ENCODE measurements around the gene GNA12. TPM values are rescaled to one million over a fixed set of nuclear protein-coding genes. Genes with fewer than 3 reads are reported as not detected.

The GNA12 gene
- 10 to 100 TPM; 16.3 to 17.4 TPM for total RNA-seq

GRCh38 chr7:2844153-2845033, at the start of gene GNA12:
Gene GNA12 (minus strand): TSS chr7:2844308. CDS start chr7:2844161, 147 bp downstream.
- Mint-ChIP-seq H3K27ac (no peak within 1 kb of the TSS), H3K9me3 (no peaks in the 10 kb centered on the region), H3K27me3 (no peaks in the 10 kb centered on the region), H3K4me3 (peak within 1 kb of the TSS; percentile 76), H3K36me3 (ENCODE audit: low read depth) (no peaks in the 10 kb centered on the region), H3K4me1 (peaks cover 32% of the 10 kb centered on the region)
- DNase-seq, result peak; percentile 99
- ChIA-PET POLR2A (interaction anchor here (0.6 to 1.2 kb wide), 3 partner anchors 29 to 285 kb away, joined by 3 to 4 read pairs (median 3); no protein-coding TSS in a partner anchor), CTCF (interaction anchor here (1.0 to 1.4 kb wide), 4 partner anchors 9 to 221 kb away, joined by 3 to 4 read pairs (median 3); no protein-coding TSS in a partner anchor)

GRCh38 chr7:2893411-2893861, 49.3 kb upstream of the GNA12 start:
- ChIA-PET CTCF (interaction anchor here (0.9 to 2.8 kb wide), 3 partner anchors 10 to 183 kb away, joined by 3 to 16 read pairs (median 5); no protein-coding TSS in a partner anchor), POLR2A (interaction anchor here (1.2 to 1.3 kb wide), 3 partner anchors 10 to 198 kb away, joined by 3 read pairs; no protein-coding TSS in a partner anchor)
- no peak for DNase-seq
- H3K4me1 Mint-ChIP-seq, result peaks cover 24% of the 10 kb centered on the region
- no peaks in the 10 kb centered on the region for H3K9me3 Mint-ChIP-seq
- no peak overlapping the region for H3K4me3 Mint-ChIP-seq
- peak overlapping the region; percentile 77 for H3K27ac Mint-ChIP-seq
- H3K27me3 Mint-ChIP-seq, result peaks cover 2% of the 10 kb centered on the region
- no peaks in the 10 kb centered on the region for H3K36me3 Mint-ChIP-seq (ENCODE audit: low read depth)

- DNase-seq, result no peak
- Mint-ChIP-seq H3K36me3 (ENCODE audit: low read depth) (no peaks in the 10 kb centered on the region), H3K4me3 (no peak overlapping the region), H3K9me3 (no peaks in the 10 kb centered on the region), H3K27ac (no peak overlapping the region), H3K27me3 (peaks cover 2% of the 10 kb centered on the region), H3K4me1 (peaks cover 24% of the 10 kb centered on the region)
- ChIA-PET CTCF (interaction anchor here (0.9 to 2.8 kb wide), 2 partner anchors 28 to 138 kb away, joined by 3 to 16 read pairs; no protein-coding TSS in a partner anchor), POLR2A (interaction anchor here (1.2 kb wide), 1 partner anchor 26 kb away, joined by 3 read pairs; no protein-coding TSS in a partner anchor)
Observed at GRCh38 chr7:2892549-2892948, 48.4 kb upstream of the GNA12 start.

GRCh38 chr7:2887816-2888215, 43.7 kb upstream of the GNA12 start:
- Mint-ChIP-seq H3K36me3 (ENCODE audit: low read depth) (no peaks in the 10 kb centered on the region), H3K4me1 (peaks cover 4% of the 10 kb centered on the region), H3K27ac (no peak overlapping the region), H3K27me3 (peaks cover 4% of the 10 kb centered on the region), H3K4me3 (no peak overlapping the region), H3K9me3 (no peaks in the 10 kb centered on the region)
- ChIA-PET CTCF (interaction anchor here (0.9 to 3.5 kb wide), 6 partner anchors 15 to 561 kb away, joined by 3 to 11 read pairs (median 3); no protein-coding TSS in a partner anchor), POLR2A (no interaction called here)
- no peak for DNase-seq

GRCh38 chr7:2886900-2887299, 42.8 kb upstream of the GNA12 start:
- DNase-seq, result peak; percentile 61
- Mint-ChIP-seq H3K27ac (no peak overlapping the region), H3K27me3 (peaks cover 4% of the 10 kb centered on the region), H3K4me1 (peaks cover 3% of the 10 kb centered on the region), H3K36me3 (ENCODE audit: low read depth) (no peaks in the 10 kb centered on the region), H3K9me3 (no peaks in the 10 kb centered on the region), H3K4me3 (no peak overlapping the region)
- ChIA-PET CTCF (interaction anchor here (0.8 to 3.5 kb wide), 8 partner anchors 9 to 562 kb away, joined by 3 to 11 read pairs (median 3); no protein-coding TSS in a partner anchor), POLR2A (no interaction called here)

GRCh38 chr7:2886391-2886790, 42.3 kb upstream of the GNA12 start:
- no peak for DNase-seq
- no peak overlapping the region for H3K4me3 Mint-ChIP-seq
- no peaks in the 10 kb centered on the region for H3K36me3 Mint-ChIP-seq (ENCODE audit: low read depth)
- H3K4me1 Mint-ChIP-seq, result peaks cover 3% of the 10 kb centered on the region
- H3K27me3 Mint-ChIP-seq, result peaks cover 4% of the 10 kb centered on the region
- H3K27ac Mint-ChIP-seq, result no peak overlapping the region
- no peaks in the 10 kb centered on the region for H3K9me3 Mint-ChIP-seq
- ChIA-PET CTCF (interaction anchor here (0.8 to 3.5 kb wide), 5 partner anchors 10 to 514 kb away, joined by 3 to 11 read pairs (median 3); no protein-coding TSS in a partner anchor), POLR2A (no interaction called here)

- no peak overlapping the region for H3K27ac Mint-ChIP-seq
- CTCF ChIA-PET, result no interaction called here
Observed at GRCh38 chr7:2884161-2884560, 40.1 kb upstream of the GNA12 start.

GRCh38 chr7:2883101-2883500, 39.0 kb upstream of the GNA12 start:
- DNase-seq, result no peak
- Mint-ChIP-seq H3K36me3 (ENCODE audit: low read depth) (no peaks in the 10 kb centered on the region), H3K27me3 (peaks cover 2% of the 10 kb centered on the region), H3K4me3 (no peak overlapping the region), H3K27ac (no peak overlapping the region), H3K9me3 (peaks cover 5% of the 10 kb centered on the region), H3K4me1 (peaks cover 21% of the 10 kb centered on the region)
- ChIA-PET POLR2A (no interaction called here), CTCF (interaction anchor here (1.0 kb wide), 3 partner anchors 11 to 279 kb away, joined by 3 to 5 read pairs (median 4); no protein-coding TSS in a partner anchor)

More at GRCh38 chr7:2884161-2884560, 40.1 kb upstream of the GNA12 start:
- Mint-ChIP-seq H3K9me3 (peaks cover 5% of the 10 kb centered on the region), H3K36me3 (ENCODE audit: low read depth) (no peaks in the 10 kb centered on the region), H3K4me1 (peaks cover 10% of the 10 kb centered on the region), H3K4me3 (no peak overlapping the region), H3K27me3 (peaks cover 2% of the 10 kb centered on the region)
- no peak for DNase-seq
- POLR2A ChIA-PET, result no interaction called here

- H3K9me3 Mint-ChIP-seq, result peaks cover 5% of the 10 kb centered on the region
- DNase-seq, result no peak
- no peak overlapping the region for H3K27ac Mint-ChIP-seq
- peaks cover 2% of the 10 kb centered on the region for H3K27me3 Mint-ChIP-seq
- H3K4me1 Mint-ChIP-seq, result peaks cover 21% of the 10 kb centered on the region
- ChIA-PET POLR2A (no interaction called here), CTCF (interaction anchor here (1.0 kb wide), 1 partner anchor 18 kb away, joined by 4 read pairs; no protein-coding TSS in a partner anchor)
- no peak overlapping the region for H3K4me3 Mint-ChIP-seq
- H3K36me3 Mint-ChIP-seq (ENCODE audit: low read depth), result no peaks in the 10 kb centered on the region
Observed at GRCh38 chr7:2882111-2882510, 38.0 kb upstream of the GNA12 start.

GRCh38 chr7:2880874-2881533, 36.9 kb upstream of the GNA12 start:
- no peak overlapping the region for H3K4me3 Mint-ChIP-seq
- no peaks in the 10 kb centered on the region for H3K27me3 Mint-ChIP-seq
- CTCF ChIA-PET, result no interaction called here
- H3K9me3 Mint-ChIP-seq, result peaks cover 5% of the 10 kb centered on the region
- DNase-seq, result no peak
- H3K4me1 Mint-ChIP-seq, result peaks cover 19% of the 10 kb centered on the region
- H3K27ac Mint-ChIP-seq, result no peak overlapping the region
- H3K36me3 Mint-ChIP-seq (ENCODE audit: low read depth), result no peaks in the 10 kb centered on the region
- POLR2A ChIA-PET, result no interaction called here

- POLR2A ChIA-PET, result no interaction called here
- CTCF ChIA-PET, result no interaction called here
- Mint-ChIP-seq H3K27ac (peak overlapping the region; percentile 23), H3K4me1 (peaks cover 20% of the 10 kb centered on the region), H3K27me3 (no peaks in the 10 kb centered on the region), H3K4me3 (no peak overlapping the region), H3K36me3 (ENCODE audit: low read depth) (no peaks in the 10 kb centered on the region), H3K9me3 (peaks cover 5% of the 10 kb centered on the region)
- DNase-seq, result no peak
Observed at GRCh38 chr7:2880051-2880450, 35.9 kb upstream of the GNA12 start.

GRCh38 chr7:2879354-2879753, 35.2 kb upstream of the GNA12 start:
- no peak for DNase-seq
- no peak overlapping the region for H3K27ac Mint-ChIP-seq
- no peaks in the 10 kb centered on the region for H3K36me3 Mint-ChIP-seq (ENCODE audit: low read depth)
- H3K4me3 Mint-ChIP-seq, result no peak overlapping the region
- POLR2A ChIA-PET, result no interaction called here
- peaks cover 5% of the 10 kb centered on the region for H3K9me3 Mint-ChIP-seq
- peaks cover 25% of the 10 kb centered on the region for H3K4me1 Mint-ChIP-seq
- CTCF ChIA-PET, result no interaction called here
- no peaks in the 10 kb centered on the region for H3K27me3 Mint-ChIP-seq

- H3K36me3 Mint-ChIP-seq (ENCODE audit: low read depth), result no peaks in the 10 kb centered on the region
- POLR2A ChIA-PET, result no interaction called here
- no peaks in the 10 kb centered on the region for H3K27me3 Mint-ChIP-seq
- H3K4me3 Mint-ChIP-seq, result no peak overlapping the region
- CTCF ChIA-PET, result interaction anchor here (0.7 kb wide), 1 partner anchor 186 kb away, joined by 3 read pairs; no protein-coding TSS in a partner anchor
- peaks cover 35% of the 10 kb centered on the region for H3K4me1 Mint-ChIP-seq
- H3K27ac Mint-ChIP-seq, result no peak overlapping the region
- H3K9me3 Mint-ChIP-seq, result peaks cover 5% of the 10 kb centered on the region
- DNase-seq, result no peak
Observed at GRCh38 chr7:2878306-2878705, 34.2 kb upstream of the GNA12 start.

All from activated CD4-positive, alpha-beta memory T cell treated with anti-CD3 and anti-CD28 coated beads, Interleukin-2, amount 10 ng/mL, durations not matched to agents 7 days and 5 days (primary cell).